ENCODE results near the gene MYO5B.

DNA sequence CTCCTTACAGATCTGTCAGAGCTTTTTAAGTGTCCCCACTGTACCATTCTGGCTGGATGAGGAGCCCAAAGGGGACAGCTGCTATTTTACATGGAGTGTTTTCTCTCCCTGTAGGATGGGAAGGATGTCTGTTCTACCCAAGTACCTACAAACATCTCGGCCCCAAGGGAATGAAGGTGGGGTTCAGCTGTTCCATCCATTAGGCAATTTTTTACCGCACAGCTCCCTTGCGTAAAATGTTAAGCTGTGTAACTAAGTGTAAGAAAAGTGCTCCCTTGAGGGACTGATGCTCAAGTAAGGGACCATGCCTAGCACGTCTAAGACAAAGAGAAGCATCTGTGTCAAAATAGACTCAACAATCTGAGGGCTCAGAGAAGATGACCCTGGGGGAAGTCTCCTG is 180.3 kb downstream of the MYO5B start:
- TF ChIP-seq MAFK (IDR thresholded peaks at IDR 0.05; ENCODE audit: low read depth, low read length): no peak
- TF ChIP-seq, protein P1, sequence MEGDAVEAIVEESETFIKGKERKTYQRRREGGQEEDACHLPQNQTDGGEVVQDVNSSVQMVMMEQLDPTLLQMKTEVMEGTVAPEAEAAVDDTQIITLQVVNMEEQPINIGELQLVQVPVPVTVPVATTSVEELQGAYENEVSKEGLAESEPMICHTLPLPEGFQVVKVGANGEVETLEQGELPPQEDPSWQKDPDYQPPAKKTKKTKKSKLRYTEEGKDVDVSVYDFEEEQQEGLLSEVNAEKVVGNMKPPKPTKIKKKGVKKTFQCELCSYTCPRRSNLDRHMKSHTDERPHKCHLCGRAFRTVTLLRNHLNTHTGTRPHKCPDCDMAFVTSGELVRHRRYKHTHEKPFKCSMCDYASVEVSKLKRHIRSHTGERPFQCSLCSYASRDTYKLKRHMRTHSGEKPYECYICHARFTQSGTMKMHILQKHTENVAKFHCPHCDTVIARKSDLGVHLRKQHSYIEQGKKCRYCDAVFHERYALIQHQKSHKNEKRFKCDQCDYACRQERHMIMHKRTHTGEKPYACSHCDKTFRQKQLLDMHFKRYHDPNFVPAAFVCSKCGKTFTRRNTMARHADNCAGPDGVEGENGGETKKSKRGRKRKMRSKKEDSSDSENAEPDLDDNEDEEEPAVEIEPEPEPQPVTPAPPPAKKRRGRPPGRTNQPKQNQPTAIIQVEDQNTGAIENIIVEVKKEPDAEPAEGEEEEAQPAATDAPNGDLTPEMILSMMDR (conservative IDR thresholded peaks at IDR 0.05; ENCODE audit: low read depth, low read length): no peak
- TF ChIP-seq POLR2A (IDR thresholded peaks at IDR 0.05; ENCODE audit: low read depth, low read length): no peak
- TF ChIP-seq RCOR1 (IDR thresholded peaks at IDR 0.05; ENCODE audit: insufficient replicate concordance, low read length): no peak
- TF ChIP-seq CEBPB (IDR thresholded peaks at IDR 0.05; ENCODE audit: low read depth, low read length): no peak

Measured in IMR-90 (cell line).